Activated T-cell treated with anti-CD3 and anti-CD28 coated beads for 48 hours (primary cell): ENCODE data around the gene SRP14.
A peak's percentile ranks its signal among the peaks of the same experiment; 100 is the strongest.
"Not testable (repeated sequence)": the region's sequence is repeated elsewhere in the genome, so short reads cannot be mapped to it uniquely, and the experiment has no call there.

Experiments used
- DNase-seq: peaks from one replicate; pipeline ENCODE4 v3.0.0-alpha.2; 2020; ENCODE audit warnings: low read depth

The SRP14 gene, protein sequence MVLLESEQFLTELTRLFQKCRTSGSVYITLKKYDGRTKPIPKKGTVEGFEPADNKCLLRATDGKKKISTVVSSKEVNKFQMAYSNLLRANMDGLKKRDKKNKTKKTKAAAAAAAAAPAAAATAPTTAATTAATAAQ

DNA sequence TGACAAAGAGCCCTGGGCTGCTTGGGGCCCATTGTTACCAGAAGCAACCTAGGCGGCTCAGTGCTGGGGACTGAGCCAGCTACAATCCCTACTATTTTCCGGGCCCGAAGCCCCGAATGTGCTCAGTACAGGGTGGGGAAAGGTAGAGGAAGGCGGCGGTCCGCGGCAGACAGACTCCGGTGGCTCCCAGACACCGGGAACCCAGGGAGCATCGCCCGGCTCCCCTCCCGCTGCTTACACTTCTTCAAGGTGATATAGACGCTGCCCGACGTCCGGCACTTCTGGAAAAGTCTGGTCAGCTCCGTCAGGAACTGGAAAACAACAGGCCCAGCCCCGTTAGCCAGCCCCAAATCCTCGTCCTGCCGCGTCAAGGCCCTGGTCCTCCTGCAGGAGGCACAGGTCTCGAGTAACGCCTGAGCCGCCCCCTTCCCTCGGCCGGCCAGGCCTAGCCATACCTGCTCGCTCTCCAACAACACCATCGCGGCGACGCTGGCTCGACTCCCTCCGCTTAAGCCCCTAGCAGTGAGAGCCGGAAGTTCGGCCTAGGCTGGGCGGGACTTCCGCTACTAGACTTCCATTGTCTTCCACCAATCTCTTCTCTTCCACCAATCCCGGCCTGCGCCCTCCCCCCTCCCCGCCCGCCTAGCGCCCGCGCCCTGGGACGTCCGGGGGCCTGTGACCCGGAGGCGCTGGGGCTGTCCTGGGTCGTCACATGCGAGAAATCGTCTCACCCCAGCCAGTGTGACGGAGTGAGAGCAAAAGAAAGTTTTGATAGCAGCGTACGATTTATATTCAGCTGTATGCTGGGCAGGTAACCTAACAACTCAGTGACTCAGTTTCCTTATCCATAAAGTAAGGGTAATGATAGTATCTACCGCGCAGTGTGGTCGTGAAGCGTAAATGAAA lies at the start of gene SRP14:
SRP14 (minus strand) TSS at position 544 of the 906 bp plus-strand sequence; CDS start at position 479, 65 bp downstream.
- peak; percentile 92 for DNase-seq

- no peak for DNase-seq
Observed at GRCh38 chr15:40087991-40088928, 49.3 kb upstream of the SRP14 start.

- DNase-seq: no peak
Observed at GRCh38 chr15:40087068-40087810, 48.3 kb upstream of the SRP14 start.

- DNase-seq: no peak
Observed at GRCh38 chr15:40085266-40085665, 46.3 kb upstream of the SRP14 start.

GRCh38 chr15:40084650-40085049 lies 45.7 kb upstream of the SRP14 start:
- no peak for DNase-seq

DNA sequence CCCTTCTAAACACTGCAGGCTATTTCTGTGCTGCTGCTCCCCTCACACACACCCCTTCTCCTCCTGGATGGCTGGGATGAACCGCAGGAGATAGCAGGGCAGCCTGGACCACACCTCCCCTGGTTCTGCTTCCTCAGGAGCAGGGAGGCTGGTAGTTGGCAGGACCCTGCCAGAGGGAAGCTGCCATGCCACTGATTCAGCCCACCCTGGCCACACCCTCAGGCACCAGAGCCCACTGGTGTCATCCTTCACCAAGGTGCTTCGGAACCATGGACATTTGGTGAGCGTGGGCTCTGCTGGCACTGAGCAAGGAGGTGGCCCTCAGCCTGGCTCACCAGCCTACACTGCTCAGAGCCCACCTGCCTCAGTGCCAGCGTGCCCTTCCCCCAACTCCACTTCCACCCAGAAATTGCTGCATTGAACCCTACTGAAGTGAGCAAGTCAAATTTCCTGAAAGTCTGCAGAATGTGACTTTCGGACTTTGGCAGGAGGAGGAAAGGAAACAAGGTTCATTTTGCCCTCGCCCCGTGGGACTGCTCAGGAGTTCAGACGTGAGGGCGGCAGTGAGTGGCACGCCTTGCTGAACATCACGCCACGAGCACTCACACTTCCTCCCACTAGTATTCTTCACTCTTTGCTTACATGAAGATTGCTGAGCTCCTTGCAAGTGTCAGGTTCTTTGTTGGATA lies 43.4 kb upstream of the SRP14 start:
- DNase-seq: no peak

DNA sequence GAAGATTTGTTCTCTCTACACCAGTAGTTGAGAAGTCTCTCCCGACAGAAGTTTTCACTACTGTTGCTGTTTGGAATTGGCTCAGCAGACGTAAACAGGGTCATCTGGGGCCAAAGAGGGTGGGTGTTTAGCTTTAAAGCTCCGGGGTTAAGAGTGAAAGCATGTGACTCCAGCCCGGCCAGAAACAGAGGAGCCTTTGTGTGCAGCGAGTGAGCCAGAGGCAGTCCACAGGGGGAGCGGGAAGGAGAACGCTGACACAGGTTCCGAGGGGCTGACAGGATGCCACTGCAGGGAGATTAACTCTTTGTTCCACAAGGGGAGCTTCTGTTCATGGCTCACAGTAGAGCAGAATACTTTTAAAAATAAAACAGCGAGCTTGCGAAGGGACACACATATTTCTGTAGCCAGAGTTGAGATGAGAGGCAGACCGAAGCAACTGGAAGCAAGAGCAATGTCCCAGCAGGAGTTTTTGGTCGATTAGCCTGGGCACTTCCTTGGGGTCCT lies 42.8 kb upstream of the SRP14 start:
- DNase-seq: no peak

GRCh38 chr15:40080847-40081246 lies 41.9 kb upstream of the SRP14 start:
- DNase-seq: no peak

GRCh38 chr15:40080104-40080503 lies 41.1 kb upstream of the SRP14 start:
- DNase-seq: no peak

GRCh38 chr15:40079456-40079855 lies 40.5 kb upstream of the SRP14 start:
- DNase-seq: no peak

DNA sequence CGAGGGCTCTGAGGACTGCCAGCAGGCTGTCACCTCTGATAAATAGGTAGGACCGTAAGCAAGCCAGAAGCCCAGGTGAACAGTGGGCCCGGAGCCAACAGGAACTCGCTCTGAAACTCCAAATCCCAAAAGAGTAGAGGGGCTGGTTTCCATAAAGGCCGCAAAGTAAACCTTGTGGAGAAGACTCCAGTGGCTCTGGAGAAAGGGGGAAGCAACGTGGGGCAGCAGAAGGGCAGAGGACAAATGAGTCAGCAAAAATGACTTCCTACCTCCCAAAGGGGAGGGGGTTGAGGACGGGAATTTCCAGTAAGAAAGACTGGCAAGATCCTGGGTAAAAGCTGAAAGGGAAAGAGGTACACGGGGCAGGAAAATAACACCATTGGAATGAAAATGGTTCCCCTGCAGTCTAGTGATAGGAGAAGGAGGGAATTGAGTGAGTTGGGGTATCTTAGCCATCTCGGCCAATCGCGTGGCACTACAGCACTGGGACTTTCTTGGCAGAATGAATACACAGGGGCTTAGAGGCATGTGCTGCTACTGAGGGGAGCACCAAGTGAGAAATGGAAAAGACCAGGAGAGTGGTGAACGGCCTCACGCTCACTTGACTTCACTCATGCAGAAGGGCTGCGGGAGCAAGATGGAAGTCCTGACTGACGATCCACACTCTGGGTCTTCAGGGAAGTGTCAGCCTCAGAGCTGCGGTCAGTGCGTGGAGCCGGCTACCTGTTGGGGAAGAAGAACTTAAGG lies 36.5 kb upstream of the SRP14 start:
- no peak for DNase-seq

- DNase-seq: not testable (repeated sequence)
Observed at GRCh38 chr15:40074656-40075055, 35.7 kb upstream of the SRP14 start.

DNA sequence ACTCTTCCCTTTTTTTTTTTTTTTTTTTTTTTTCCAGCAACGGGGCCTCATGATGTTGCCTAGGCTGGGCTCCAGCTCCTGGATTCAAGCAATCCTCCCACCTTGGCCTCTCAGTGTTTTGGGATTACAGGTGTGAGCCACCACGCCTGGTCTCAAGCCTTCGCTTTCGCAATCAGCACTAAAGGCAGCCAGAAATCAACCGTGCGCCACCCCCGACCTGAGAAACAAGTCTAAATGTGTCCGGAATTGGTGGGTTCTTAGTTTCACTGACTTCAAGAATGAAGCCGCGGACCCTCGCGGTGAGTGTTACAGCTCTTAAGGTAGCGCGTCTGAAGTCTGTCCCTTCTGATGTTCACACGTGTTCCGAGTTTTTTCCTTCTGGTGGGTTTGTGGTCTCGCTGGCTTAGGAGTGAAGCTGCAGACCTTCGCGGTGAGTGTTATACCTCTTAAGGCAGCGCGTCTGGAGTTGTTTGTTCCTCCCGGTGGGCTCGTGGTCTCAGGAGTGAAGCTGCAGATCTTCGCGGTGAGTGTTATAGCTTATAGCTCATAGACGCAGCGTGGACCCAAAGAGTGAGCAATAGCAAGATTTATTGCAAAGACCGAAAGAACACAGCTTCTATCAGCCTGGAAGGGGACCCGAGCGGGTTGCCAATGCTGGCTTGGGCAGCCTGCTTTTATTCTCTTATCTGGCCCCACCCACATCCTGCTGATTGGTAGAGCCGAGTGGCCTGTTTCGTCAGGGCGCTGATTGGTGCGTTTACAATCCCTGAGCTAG lies 34.9 kb upstream of the SRP14 start:
- not testable (repeated sequence) for DNase-seq

DNA sequence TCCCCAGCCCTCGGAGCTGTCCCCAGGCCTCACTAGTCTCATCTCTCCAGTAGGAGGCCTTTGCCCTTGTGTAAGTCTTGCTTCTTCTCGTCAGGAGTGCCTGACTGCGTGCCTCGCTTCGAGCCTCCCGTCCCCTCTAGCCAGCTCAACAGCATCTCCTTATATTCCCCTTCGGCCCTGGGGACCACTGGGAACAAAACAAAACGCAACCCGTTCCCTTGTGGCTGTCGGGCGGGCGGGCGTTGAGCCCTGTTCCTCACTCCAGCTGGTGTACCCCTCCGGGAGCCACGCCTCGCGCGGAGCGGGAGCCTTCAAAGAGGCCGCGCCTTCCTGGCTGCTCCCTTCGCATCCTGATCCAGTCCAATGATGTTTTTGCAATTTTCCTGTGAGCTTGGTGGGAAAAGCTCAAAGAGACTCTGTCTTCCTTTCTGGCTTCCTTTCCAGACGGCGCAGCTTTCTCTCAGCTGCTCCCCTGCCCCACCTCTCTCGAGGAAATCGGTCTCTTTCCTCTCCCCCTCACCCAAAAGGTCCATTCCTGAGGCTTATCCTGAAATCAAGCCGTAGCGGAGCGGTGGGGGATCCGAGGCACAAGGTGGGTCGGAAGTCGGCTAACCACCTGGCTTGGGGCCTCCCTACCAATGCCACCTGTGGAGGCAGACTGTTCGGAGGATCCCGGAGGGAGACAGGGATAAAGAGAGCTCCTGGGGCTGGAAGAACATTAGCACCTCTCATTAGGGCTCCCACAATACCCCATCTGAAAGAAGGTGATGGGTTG lies 33.4 kb upstream of the SRP14 start:
- no peak for DNase-seq

DNA sequence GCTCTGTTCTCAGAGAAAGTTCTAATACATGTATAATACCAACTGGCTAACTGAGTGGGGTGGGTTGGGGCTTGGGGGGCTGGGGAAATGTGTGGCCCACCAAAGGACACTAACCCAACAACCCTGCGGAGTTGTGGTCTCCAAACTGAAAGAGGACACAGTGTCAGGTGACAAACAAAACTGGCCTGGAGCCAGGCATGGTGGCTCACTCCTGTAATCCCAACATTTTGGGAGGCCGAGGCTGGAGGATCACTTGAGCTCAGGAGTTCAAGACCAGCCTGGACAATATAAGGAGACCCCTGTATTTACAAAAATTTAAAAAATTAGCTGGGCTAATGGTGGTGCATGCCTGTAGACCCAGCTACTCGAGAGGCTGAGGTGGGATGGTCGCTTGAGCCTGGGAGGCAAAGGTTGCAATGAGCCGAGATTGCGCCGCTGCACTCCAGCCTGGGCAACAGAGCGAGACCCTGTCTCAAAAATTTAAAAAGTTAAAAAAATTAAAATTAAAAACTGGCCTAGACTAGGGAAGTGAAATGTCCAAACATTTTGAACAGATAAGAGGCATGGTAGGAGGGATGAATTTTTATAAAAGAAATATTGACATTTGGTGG lies 31.7 kb upstream of the SRP14 start:
- DNase-seq: no peak

GRCh38 chr15:40070166-40070557 lies 31.2 kb upstream of the SRP14 start:
- DNase-seq: no peak

- DNase-seq: no peak
Observed at GRCh38 chr15:40069178-40070165, 30.5 kb upstream of the SRP14 start.
